ENCODE data around the gene ARMCX4. TPM values are rescaled to one million over a fixed set of nuclear protein-coding genes. Genes with fewer than 3 reads are reported as not detected.

The ARMCX4 gene
- total RNA-seq, 1 experiment from 2014 or later: 5.9 TPM

- H3K9me3 ChIP-seq (ENCODE audit: low read length): no peaks in the 10 kb centered on the region
- no peaks in the 10 kb centered on the region for H3K36me3 ChIP-seq (ENCODE audit: insufficient read depth, low read length)
- no peak overlapping the region for H2AFZ ChIP-seq (ENCODE audit: low read length)
- H3K4me3 ChIP-seq (ENCODE audit: low read length): no peak overlapping the region
- H3K9ac ChIP-seq (ENCODE audit: low read length): no peak overlapping the region
- no peaks in the 10 kb centered on the region for H3K79me2 ChIP-seq (ENCODE audit: low read length)
- H3K4me1 ChIP-seq (ENCODE audit: low read length): no peaks in the 10 kb centered on the region
- no peak for DNase-seq
- no peak overlapping the region for H3K4me2 ChIP-seq (ENCODE audit: low read depth, low read length, poor library complexity, severe bottlenecking)
- no peak overlapping the region for H3K27ac ChIP-seq (ENCODE audit: low read length)
- no peaks in the 10 kb centered on the region for H3K9me2 ChIP-seq (replicated peaks; ENCODE audit: insufficient read depth, low read length)
- no peaks in the 10 kb centered on the region for H4K20me1 ChIP-seq (ENCODE audit: insufficient read depth, low read depth, low read length)
- no peaks in the 10 kb centered on the region for H3K27me3 ChIP-seq (ENCODE audit: low read length)
Measured at GRCh38 chrX:101507986-101508385, 22.7 kb downstream of the ARMCX4 start.

- no peaks in the 10 kb centered on the region for H3K9me3 ChIP-seq (ENCODE audit: low read length)
- no peaks in the 10 kb centered on the region for H3K9me2 ChIP-seq (replicated peaks; ENCODE audit: insufficient read depth, low read length)
- no peaks in the 10 kb centered on the region for H3K79me2 ChIP-seq (ENCODE audit: low read length)
- no peak overlapping the region for H2AFZ ChIP-seq (ENCODE audit: low read length)
- H3K27ac ChIP-seq (ENCODE audit: low read length): no peak overlapping the region
- H3K4me2 ChIP-seq (ENCODE audit: low read depth, low read length, poor library complexity, severe bottlenecking): no peak overlapping the region
- H3K4me1 ChIP-seq (ENCODE audit: low read length): no peaks in the 10 kb centered on the region
- no peak overlapping the region for H3K4me3 ChIP-seq (ENCODE audit: low read length)
- no peak for DNase-seq
- no peaks in the 10 kb centered on the region for H3K36me3 ChIP-seq (ENCODE audit: insufficient read depth, low read length)
- H3K9ac ChIP-seq (ENCODE audit: low read length): no peak overlapping the region
- H4K20me1 ChIP-seq (ENCODE audit: insufficient read depth, low read depth, low read length): no peaks in the 10 kb centered on the region
- H3K27me3 ChIP-seq (ENCODE audit: low read length): no peaks in the 10 kb centered on the region
Measured at GRCh38 chrX:101530944-101531343, 45.7 kb downstream of the ARMCX4 start.

Other genes with a start within 250 kb of the ARMCX4 start
- not detected in 2 replicates for gene TAF7L, start 194.1 kb upstream of the ARMCX4 start, total RNA-seq (2014; rRNA removed; shearing (Covaris generic); ENCODE audit: low replicate concordance)
- gene TIMM8A, start 136.7 kb upstream of the ARMCX4 start, total RNA-seq (2014; rRNA removed; shearing (Covaris generic); ENCODE audit: low replicate concordance): 3.5 and 10.3 TPM in 2 replicates
- 81.6 and 94.2 TPM in 2 replicates for gene BTK, start 99.3 kb upstream of the ARMCX4 start, total RNA-seq (2014; rRNA removed; shearing (Covaris generic); ENCODE audit: low replicate concordance)
- 1,280 and 3,178 TPM in 2 replicates for gene RPL36A, start 94.4 kb upstream of the ARMCX4 start, total RNA-seq (2014; rRNA removed; shearing (Covaris generic); ENCODE audit: low replicate concordance)
- gene GLA, start 77.5 kb upstream of the ARMCX4 start, total RNA-seq (2014; rRNA removed; shearing (Covaris generic); ENCODE audit: low replicate concordance): 25.8 and 30.1 TPM in 2 replicates
- 34.8 and 55.4 TPM in 2 replicates for gene HNRNPH2, start 77.2 kb upstream of the ARMCX4 start, total RNA-seq (2014; rRNA removed; shearing (Covaris generic); ENCODE audit: low replicate concordance)
- gene ARMCX1, start 65.1 kb downstream of the ARMCX4 start, total RNA-seq (2014; rRNA removed; shearing (Covaris generic); ENCODE audit: low replicate concordance): not detected in 2 replicates
- 43.1 and 57.2 TPM in 2 replicates for gene ARMCX6, start 132.5 kb downstream of the ARMCX4 start, total RNA-seq (2014; rRNA removed; shearing (Covaris generic); ENCODE audit: low replicate concordance)
- gene ARMCX3, start 137.7 kb downstream of the ARMCX4 start, total RNA-seq (2014; rRNA removed; shearing (Covaris generic); ENCODE audit: low replicate concordance): 21.4 and 22.2 TPM in 2 replicates
- not detected in 2 replicates for gene ARMCX2, start 174.4 kb downstream of the ARMCX4 start, total RNA-seq (2014; rRNA removed; shearing (Covaris generic); ENCODE audit: low replicate concordance)